Nephron (organoid): ENCODE measurements around the gene UBAC1.

Experiments
- H3K27ac Mint-ChIP-seq, 3 experiments: 2 replicates each; pipeline ENCODE4 v1.8.0; 2020; ENCODE audit warnings: mixed read lengths in 3 of 3, mild to moderate bottlenecking in 2 of 3, moderate library complexity in 1 of 3
- H3K27me3 Mint-ChIP-seq: 2 replicates; pipeline ENCODE4 v1.8.0; 2021; ENCODE audit warnings: low read depth, mild to moderate bottlenecking, moderate library complexity, mixed read lengths
- H3K36me3 Mint-ChIP-seq: 2 replicates; pipeline ENCODE4 v1.8.0; 2020; ENCODE audit warnings: low read depth, mixed read lengths
- H3K4me1 Mint-ChIP-seq: 2 replicates; pipeline ENCODE4 v1.8.0; 2020; ENCODE audit warnings: mixed read lengths
- H3K4me3 Mint-ChIP-seq, 3 experiments: 2 replicates each; pipeline ENCODE4 v1.8.0; 2020; ENCODE audit warnings: mild to moderate bottlenecking in 3 of 3, mixed read lengths in 3 of 3, moderate library complexity in 2 of 3
- H3K9me3 Mint-ChIP-seq: 2 replicates; pipeline ENCODE4 v1.8.0; 2020; ENCODE audit warnings: mixed read lengths
- CTCF ChIP-seq, 3 experiments: fragments of 200-600 bp; sonication (generic); IDR thresholded peaks; one replicate each; pipeline ENCODE4 v1.5.0; 2021; ENCODE audit warnings: antibody characterized with exemption in 3 of 3; ENCODE audit not compliant: unreplicated experiment in 3 of 3

UBAC1 gene

GRCh38 chr9:135993409-135993742 lies 32.2 kb upstream of the UBAC1 start:
- no peaks in the 10 kb centered on the region for H3K27me3 Mint-ChIP-seq
- peak overlapping the region in 1 of 3 experiments; percentile 53 for H3K4me3 Mint-ChIP-seq
- H3K4me1 Mint-ChIP-seq: peaks cover 9% of the 10 kb centered on the region
- peak overlapping the region; percentile 31 to 96 (median 95) for H3K27ac Mint-ChIP-seq
- no peak for TF ChIP-seq CTCF (IDR thresholded peaks at IDR 0.05; ENCODE audit: unreplicated experiment in 3 of 3)
- no peaks in the 10 kb centered on the region for H3K36me3 Mint-ChIP-seq
- H3K9me3 Mint-ChIP-seq: no peaks in the 10 kb centered on the region

- no peak for TF ChIP-seq CTCF (IDR thresholded peaks at IDR 0.05; ENCODE audit: unreplicated experiment in 3 of 3)
- H3K27ac Mint-ChIP-seq: peak overlapping the region; percentile 85 to 96 (median 95)
- peaks cover 9% of the 10 kb centered on the region for H3K4me1 Mint-ChIP-seq
- H3K27me3 Mint-ChIP-seq: no peaks in the 10 kb centered on the region
- H3K4me3 Mint-ChIP-seq: peak overlapping the region; percentile 65 to 70 (median 69)
- no peaks in the 10 kb centered on the region for H3K36me3 Mint-ChIP-seq
- no peaks in the 10 kb centered on the region for H3K9me3 Mint-ChIP-seq
These were observed 31.6 kb upstream of the UBAC1 start for GRCh38 chr9:135992486-135993408.

GRCh38 chr9:135991771-135992170 lies 30.6 kb upstream of the UBAC1 start:
- H3K27ac Mint-ChIP-seq: peak overlapping the region in 2 of 3 experiments; percentile 70 to 72
- H3K9me3 Mint-ChIP-seq: no peaks in the 10 kb centered on the region

GRCh38 chr9:135990468-135991429 lies 29.6 kb upstream of the UBAC1 start:
- Mint-ChIP-seq H3K36me3 (no peaks in the 10 kb centered on the region), H3K4me1 (peaks cover 5% of the 10 kb centered on the region)
- TF ChIP-seq CTCF (IDR thresholded peaks at IDR 0.05; ENCODE audit: unreplicated experiment in 3 of 3): no peak

More at GRCh38 chr9:135991771-135992170, 30.6 kb upstream of the UBAC1 start:
- Mint-ChIP-seq H3K4me3 (peak overlapping the region in 2 of 3 experiments; percentile 45 to 47), H3K4me1 (peaks cover 9% of the 10 kb centered on the region), H3K27me3 (no peaks in the 10 kb centered on the region), H3K36me3 (no peaks in the 10 kb centered on the region)
- TF ChIP-seq CTCF (IDR thresholded peaks at IDR 0.05; ENCODE audit: unreplicated experiment in 3 of 3): no peak

GRCh38 chr9:135989722-135990467 lies 28.7 kb upstream of the UBAC1 start:
- Mint-ChIP-seq H3K4me3 (no peak overlapping the region), H3K36me3 (no peaks in the 10 kb centered on the region), H3K9me3 (no peaks in the 10 kb centered on the region), H3K27me3 (no peaks in the 10 kb centered on the region), H3K4me1 (peaks cover 5% of the 10 kb centered on the region), H3K27ac (no peak overlapping the region)
- TF ChIP-seq CTCF (IDR thresholded peaks at IDR 0.05; ENCODE audit: unreplicated experiment in 3 of 3): no peak

More at GRCh38 chr9:135990468-135991429, 29.6 kb upstream of the UBAC1 start:
- Mint-ChIP-seq H3K9me3 (no peaks in the 10 kb centered on the region), H3K4me3 (no peak overlapping the region), H3K27me3 (no peaks in the 10 kb centered on the region), H3K27ac (no peak overlapping the region)
